Activated naive CD8-positive, alpha-beta T cell treated with anti-CD3 and anti-CD28 coated beads, Interleukin-2, amount 50 U/mL, for 24 hours (primary cell): ENCODE results near the gene PKP3.

Experiments
- ATAC-seq: fragments of 150-1000 bp; cut with Tn5 transposase; one replicate; pipeline ENCODE4 v1.10.0; 2021
- DNase-seq: peaks from one replicate; pipeline ENCODE4 v3.0.0; 2021
- H3K27ac Mint-ChIP-seq: one replicate; pipeline ENCODE4 v1.8.0; 2021; ENCODE audit warnings: mild to moderate bottlenecking, mixed read lengths
- H3K27me3 Mint-ChIP-seq: one replicate; pipeline ENCODE4 v1.8.0; 2021; ENCODE audit warnings: mixed read lengths
- H3K36me3 Mint-ChIP-seq: one replicate; pipeline ENCODE4 v1.8.0; 2021; ENCODE audit warnings: low read depth, mixed read lengths
- H3K4me1 Mint-ChIP-seq: one replicate; pipeline ENCODE4 v1.8.0; 2021; ENCODE audit warnings: mixed read lengths
- H3K4me3 Mint-ChIP-seq: one replicate; pipeline ENCODE4 v1.8.0; 2021; ENCODE audit warnings: mild to moderate bottlenecking, moderate library complexity, mixed read lengths
- H3K9me3 Mint-ChIP-seq: one replicate; pipeline ENCODE4 v1.8.0; 2021; ENCODE audit warnings: mixed read lengths

Gene PKP3

DNA sequence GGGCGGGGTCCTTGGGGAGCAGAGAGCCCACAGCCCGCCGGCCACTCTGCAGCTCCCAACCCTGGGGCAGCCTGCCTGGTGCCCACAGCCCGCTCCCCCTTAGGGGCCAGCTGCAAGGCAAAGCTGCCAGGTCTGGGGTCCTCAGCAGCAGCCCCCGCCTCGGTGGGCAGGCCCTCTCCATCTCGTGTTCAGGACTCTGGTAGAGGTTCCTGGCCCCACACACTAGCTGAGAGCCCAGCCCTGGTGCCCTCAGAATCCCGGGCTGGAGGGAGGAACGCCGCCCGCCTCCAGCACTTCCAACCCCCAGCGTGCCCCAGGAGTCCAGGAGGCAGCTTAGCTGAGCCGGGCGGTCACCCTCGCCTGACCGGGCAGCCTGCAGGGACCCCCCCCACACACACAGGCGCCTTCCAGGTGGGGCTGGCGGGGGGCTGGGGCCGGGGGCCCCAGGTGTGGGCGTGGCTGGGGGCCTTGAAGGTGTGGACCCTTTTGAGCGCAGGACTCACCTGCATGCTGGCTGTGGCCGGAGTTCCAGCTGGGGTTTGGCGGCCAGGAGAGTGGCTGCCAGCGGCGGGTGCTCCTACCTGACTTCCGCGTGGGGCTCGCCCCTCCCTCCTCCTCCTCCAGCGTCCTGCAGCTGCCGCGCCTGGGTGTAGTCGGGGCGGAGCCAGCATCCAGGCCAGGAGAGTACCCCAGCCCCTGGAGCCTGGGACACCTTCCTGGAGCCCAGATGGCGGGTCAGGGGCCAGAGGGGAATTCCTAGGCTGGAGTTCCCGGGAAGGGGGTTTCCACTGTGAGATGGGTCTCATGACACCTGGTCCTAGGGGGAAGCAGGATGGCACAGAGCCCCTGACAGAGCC lies 47.6 kb downstream of the PKP3 start, which contains the start of gene ANO9:
Gene ANO9 (minus strand): TSS at position 594 of the 857 bp plus-strand sequence. CDS start 85 bp downstream, at position 509.
- ATAC-seq = peak; percentile 64
- H3K4me1 Mint-ChIP-seq = peaks cover 17% of the 10 kb centered on the region
- no peaks in the 10 kb centered on the region for H3K9me3 Mint-ChIP-seq
- H3K27ac Mint-ChIP-seq = no peak within 1 kb of the TSS
- no peaks in the 10 kb centered on the region for H3K36me3 Mint-ChIP-seq
- H3K27me3 Mint-ChIP-seq = no peaks in the 10 kb centered on the region
- DNase-seq = peak; percentile 61
- H3K4me3 Mint-ChIP-seq = peak within 1 kb of the TSS; percentile 61

GRCh38 chr11:442611-443081 lies 48.6 kb downstream of the PKP3 start:
- DNase-seq (no peak), ATAC-seq (no peak)
- Mint-ChIP-seq H3K27me3 (no peaks in the 10 kb centered on the region), H3K9me3 (no peaks in the 10 kb centered on the region), H3K27ac (no peak overlapping the region), H3K4me1 (peaks cover 14% of the 10 kb centered on the region), H3K36me3 (no peaks in the 10 kb centered on the region), H3K4me3 (no peak overlapping the region)

GRCh38 chr11:443542-444199 lies 49.7 kb downstream of the PKP3 start:
- no peak overlapping the region for H3K27ac Mint-ChIP-seq

DNA sequence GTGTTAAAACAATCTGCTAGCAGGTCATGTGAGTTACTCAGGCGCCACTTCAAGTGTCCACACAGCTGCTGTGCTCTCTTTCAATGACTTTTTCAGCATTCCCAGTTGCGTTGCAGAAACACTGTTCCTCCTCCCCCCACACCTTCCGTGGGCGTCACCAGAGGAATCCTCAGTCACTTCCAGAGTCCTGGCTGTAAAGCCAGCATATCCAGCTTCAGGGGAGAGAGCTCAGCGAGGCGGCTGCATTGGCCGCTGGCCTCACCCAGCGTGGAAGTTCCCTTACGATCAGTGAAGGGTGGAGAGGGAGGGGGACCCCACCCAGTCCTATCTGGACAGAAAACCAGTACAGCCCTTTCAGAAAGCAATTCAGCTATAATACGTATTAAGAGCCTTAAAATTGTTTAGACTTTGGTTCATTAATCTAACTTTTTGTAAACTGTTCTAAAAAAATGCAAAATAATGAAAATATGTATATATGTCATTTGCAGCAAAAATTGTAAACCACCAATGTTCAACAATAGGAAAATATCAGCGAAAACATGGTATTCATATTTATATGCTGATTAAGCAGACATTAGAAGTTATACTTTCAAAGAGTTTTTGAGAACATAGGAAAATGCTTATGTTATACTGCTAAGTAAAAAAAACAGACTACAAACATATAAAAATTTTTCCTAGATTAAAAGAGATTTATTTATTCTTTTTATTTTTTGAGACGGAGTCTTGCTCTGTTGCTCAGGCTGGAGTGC lies 50.6 kb downstream of the PKP3 start:
- ATAC-seq (no peak), DNase-seq (no peak)
- Mint-ChIP-seq H3K27me3 (no peaks in the 10 kb centered on the region), H3K4me1 (peaks cover 22% of the 10 kb centered on the region), H3K4me3 (no peak overlapping the region), H3K9me3 (no peaks in the 10 kb centered on the region), H3K27ac (no peak overlapping the region), H3K36me3 (no peaks in the 10 kb centered on the region)

More at GRCh38 chr11:443542-444199, 49.7 kb downstream of the PKP3 start:
- H3K4me3 Mint-ChIP-seq = no peak overlapping the region
- no peaks in the 10 kb centered on the region for H3K36me3 Mint-ChIP-seq
- H3K9me3 Mint-ChIP-seq = no peaks in the 10 kb centered on the region
- no peak for DNase-seq
- H3K27me3 Mint-ChIP-seq = no peaks in the 10 kb centered on the region
- no peak for ATAC-seq
- H3K4me1 Mint-ChIP-seq = peaks cover 14% of the 10 kb centered on the region

- Mint-ChIP-seq H3K4me3 (no peak overlapping the region), H3K27ac (no peak overlapping the region), H3K4me1 (peaks cover 22% of the 10 kb centered on the region), H3K36me3 (peaks cover 2% of the 10 kb centered on the region), H3K27me3 (no peaks in the 10 kb centered on the region), H3K9me3 (no peaks in the 10 kb centered on the region)
- DNase-seq (no peak), ATAC-seq (no peak)
Measured at GRCh38 chr11:445765-446588, 52.0 kb downstream of the PKP3 start.

- Mint-ChIP-seq H3K36me3 (peaks cover 2% of the 10 kb centered on the region), H3K27ac (no peak overlapping the region), H3K27me3 (no peaks in the 10 kb centered on the region), H3K4me3 (peak overlapping the region; percentile 29), H3K4me1 (peaks cover 28% of the 10 kb centered on the region), H3K9me3 (no peaks in the 10 kb centered on the region)
- no peak for ATAC-seq
- DNase-seq = no peak
Measured at GRCh38 chr11:446891-447290, 52.9 kb downstream of the PKP3 start.

DNA sequence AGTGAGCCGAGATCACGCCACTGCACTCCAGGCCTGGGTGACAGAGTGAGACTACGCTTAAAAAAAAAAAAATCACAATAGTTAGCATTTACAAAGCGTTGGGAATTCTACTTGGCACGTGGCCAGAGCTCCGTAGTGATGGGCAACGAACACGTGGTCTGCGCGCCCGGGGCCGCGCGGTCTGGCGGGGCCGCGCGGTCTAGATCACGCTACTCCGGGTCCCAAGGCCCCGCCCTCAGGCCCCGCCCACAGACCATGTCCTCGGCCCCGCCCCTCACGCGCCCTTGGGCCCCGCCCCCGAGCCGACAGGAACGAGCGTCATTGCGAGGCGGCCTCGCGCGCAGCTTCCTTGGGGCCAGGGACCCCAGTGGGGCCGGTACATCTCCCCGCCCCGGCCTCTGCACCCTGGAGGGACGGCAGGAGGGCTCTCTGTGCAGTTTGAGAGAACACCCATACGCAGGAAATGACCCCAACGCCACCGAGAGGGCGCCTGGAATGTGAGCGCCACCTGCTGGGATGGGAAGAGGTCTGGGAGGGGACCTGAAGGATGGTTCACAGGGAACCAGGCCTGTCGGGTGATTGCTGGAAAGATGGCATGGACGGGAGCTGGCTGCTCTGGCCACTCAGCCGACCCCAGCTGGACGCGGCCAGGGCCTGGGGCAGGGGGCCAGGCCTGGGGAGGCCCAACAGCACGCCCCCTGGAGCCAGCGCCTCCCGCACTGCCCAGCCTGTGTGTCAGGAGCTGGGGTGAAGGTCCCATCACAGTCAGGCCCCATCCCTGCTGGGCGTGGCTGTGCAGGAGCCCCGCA lies 54.1 kb downstream of the PKP3 start:
- DNase-seq = peak; percentile 98
- ATAC-seq = peak; percentile 83
- H3K9me3 Mint-ChIP-seq = no peaks in the 10 kb centered on the region
- H3K4me3 Mint-ChIP-seq = peak overlapping the region; percentile 88
- no peaks in the 10 kb centered on the region for H3K27me3 Mint-ChIP-seq
- peak overlapping the region; percentile 94 for H3K27ac Mint-ChIP-seq
- peaks cover 5% of the 10 kb centered on the region for H3K36me3 Mint-ChIP-seq
- H3K4me1 Mint-ChIP-seq = peaks cover 32% of the 10 kb centered on the region

- ATAC-seq = peak; percentile 86
- Mint-ChIP-seq H3K27me3 (no peaks in the 10 kb centered on the region), H3K4me1 (peaks cover 33% of the 10 kb centered on the region), H3K36me3 (peaks cover 13% of the 10 kb centered on the region), H3K9me3 (no peaks in the 10 kb centered on the region), H3K4me3 (peak within 1 kb of the TSS; percentile 95), H3K27ac (peak within 1 kb of the TSS; percentile 94)
- DNase-seq = peak; percentile 95
Measured at GRCh38 chr11:449889-450808, 56.1 kb downstream of the PKP3 start, which contains the start of gene PTDSS2. TSS of gene PTDSS2 (plus strand) at chr11:450279. CDS start at chr11:450456, 177 bp downstream.

- H3K4me1 Mint-ChIP-seq = peaks cover 33% of the 10 kb centered on the region
- peak overlapping the region; percentile 95 for H3K4me3 Mint-ChIP-seq
- ATAC-seq (peak; percentile 6), DNase-seq (peak; percentile 65)
- no peaks in the 10 kb centered on the region for H3K9me3 Mint-ChIP-seq
- peaks cover 13% of the 10 kb centered on the region for H3K36me3 Mint-ChIP-seq
- peak overlapping the region; percentile 94 for H3K27ac Mint-ChIP-seq
- H3K27me3 Mint-ChIP-seq = no peaks in the 10 kb centered on the region
Measured at GRCh38 chr11:450809-451451, 56.9 kb downstream of the PKP3 start.

- H3K27me3 Mint-ChIP-seq = no peaks in the 10 kb centered on the region
- ATAC-seq = no peak
- H3K4me1 Mint-ChIP-seq = peaks cover 41% of the 10 kb centered on the region
- no peak for DNase-seq
- peak overlapping the region; percentile 95 for H3K4me3 Mint-ChIP-seq
- no peaks in the 10 kb centered on the region for H3K9me3 Mint-ChIP-seq
- no peak overlapping the region for H3K27ac Mint-ChIP-seq
- H3K36me3 Mint-ChIP-seq = peaks cover 18% of the 10 kb centered on the region
Measured at GRCh38 chr11:451738-452137, 57.7 kb downstream of the PKP3 start.

DNA sequence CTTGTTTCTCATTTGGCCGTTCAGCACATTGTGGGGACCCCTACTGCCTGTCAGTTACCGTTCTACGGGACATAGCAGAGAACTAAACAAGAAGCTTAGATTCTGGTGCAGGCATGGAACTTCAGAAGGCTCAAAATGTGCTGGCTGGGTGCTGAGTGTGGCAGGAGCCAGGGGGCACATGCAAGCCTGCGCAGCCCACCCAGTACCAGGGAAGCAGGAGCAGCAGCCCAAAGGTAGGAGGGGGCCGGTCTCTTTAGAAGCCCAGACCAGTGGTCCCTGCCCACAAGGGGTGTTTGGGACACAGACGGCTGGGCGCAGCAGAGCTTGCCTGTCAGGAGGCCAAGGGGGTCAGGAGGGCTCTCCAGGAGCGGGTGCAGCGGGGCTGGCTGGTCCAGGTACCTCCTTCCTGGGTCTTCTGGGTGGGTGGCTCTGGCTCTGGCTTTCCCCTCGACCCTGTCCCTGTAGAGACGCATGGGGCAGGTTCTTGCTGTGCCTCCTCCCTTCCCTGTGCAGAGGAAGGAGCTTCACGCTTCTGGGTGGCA lies 58.3 kb downstream of the PKP3 start:
- Mint-ChIP-seq H3K27ac (no peak overlapping the region), H3K4me1 (peaks cover 45% of the 10 kb centered on the region), H3K4me3 (no peak overlapping the region), H3K27me3 (no peaks in the 10 kb centered on the region), H3K36me3 (peaks cover 22% of the 10 kb centered on the region), H3K9me3 (no peaks in the 10 kb centered on the region)
- DNase-seq (no peak), ATAC-seq (no peak)
